GM21576 (cell line): Measurements from ENCODE around the gene CISTR.

ENCODE experiments used
- ATAC-seq: cut with Tn5 transposase; IDR thresholded peaks from one replicate; pipeline ENCODE4 v1.9.1; 2021; ENCODE audit warnings: mild to moderate bottlenecking, moderate library complexity; ENCODE audit not compliant: unreplicated experiment

Gene CISTR

DNA sequence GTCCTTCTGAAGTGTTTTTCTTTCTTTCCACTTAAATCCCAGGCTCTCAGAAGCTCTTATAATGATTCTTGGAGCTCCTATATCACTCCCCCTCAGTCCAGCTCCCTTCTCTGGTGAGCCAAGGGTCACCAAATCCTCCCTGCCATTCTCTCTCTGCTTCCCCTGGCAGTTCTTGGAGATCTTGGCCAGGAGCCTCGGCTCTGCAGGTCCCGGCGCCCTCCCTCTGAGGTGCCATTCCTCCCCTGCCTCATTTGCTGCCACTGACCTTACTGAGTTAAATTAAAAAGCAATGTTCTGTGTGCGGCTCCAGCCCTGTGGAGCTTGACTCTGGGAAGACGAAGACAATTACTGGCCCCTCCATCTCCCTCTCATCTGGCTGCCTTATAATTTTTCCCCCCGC lies 7.0 kb downstream of the CISTR start:
- ATAC-seq = no peak

DNA sequence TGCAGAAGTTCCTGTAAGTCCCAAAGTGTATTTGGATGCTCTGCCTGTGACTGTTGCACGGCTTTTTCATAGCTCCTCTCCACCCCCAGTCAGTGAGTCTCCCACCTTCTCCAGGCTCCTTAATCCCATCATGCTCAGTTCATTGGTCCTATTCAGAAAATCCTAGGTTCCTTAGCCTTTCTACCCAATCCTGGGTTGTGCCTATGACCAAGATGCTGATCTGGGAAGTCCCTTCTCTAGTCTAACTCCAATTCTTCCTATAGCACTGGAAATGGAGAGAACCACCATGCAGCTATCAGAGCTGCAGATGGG lies 7.7 kb downstream of the CISTR start:
- no peak for ATAC-seq

DNA sequence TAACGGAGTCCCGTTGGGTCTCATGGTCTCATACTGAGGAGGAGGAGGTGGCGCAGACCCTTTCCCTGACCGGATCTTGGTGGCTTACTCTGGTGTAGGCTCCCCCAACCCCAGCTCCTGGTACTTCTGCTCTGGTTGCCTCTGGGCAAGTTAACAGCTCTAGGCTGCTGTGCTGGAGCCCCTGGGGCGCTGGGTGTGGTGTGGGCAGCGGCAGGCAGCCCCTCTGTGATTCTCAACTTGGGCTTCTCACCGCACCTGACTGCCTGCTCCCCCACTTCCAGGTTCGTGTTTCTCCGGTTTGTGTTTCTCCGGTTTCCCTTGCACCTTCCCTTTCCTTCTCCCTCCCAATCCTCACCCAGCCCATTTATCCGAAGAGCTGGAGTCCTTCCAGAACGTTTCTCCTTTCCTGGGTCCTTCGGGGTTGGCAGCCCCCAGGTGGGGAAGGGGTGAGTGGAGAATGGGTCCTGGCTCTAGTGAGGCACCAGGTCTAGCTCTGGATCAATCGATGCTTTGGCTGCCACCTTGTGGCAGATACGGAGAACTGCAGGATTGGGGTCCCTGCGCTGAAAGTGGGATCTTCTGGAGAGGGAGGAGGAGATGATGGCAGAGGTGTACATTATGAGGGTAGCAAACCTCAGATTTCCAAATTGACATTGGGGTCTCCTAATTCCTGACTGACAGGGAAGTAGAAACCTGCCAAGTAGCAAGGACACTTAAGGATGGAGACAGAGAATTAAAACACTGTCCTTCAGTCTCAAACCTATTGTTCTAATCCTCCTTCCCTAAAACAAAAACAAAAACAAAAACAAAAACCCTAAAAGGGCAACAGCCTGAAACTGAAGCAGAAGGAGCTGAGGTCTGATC lies 8.3 kb downstream of the CISTR start:
- ATAC-seq = no peak

DNA sequence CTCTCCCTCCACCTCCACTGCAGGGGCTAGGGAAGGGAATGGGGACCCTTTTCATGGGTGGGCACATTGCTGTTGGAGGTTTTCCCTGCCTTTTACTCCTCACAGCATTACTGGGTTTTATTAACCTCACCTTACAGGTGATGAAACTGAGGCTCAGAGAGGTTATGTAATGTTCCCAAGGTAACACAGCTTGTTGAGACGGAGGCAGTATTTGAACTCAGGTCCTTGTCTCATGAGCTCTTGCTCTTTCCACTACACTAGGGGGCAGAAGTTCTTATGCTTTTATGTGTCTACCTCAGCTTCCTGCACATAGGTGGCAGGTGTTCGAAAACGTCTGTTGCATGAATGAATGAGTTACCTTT lies 11.7 kb downstream of the CISTR start:
- ATAC-seq = no peak

DNA sequence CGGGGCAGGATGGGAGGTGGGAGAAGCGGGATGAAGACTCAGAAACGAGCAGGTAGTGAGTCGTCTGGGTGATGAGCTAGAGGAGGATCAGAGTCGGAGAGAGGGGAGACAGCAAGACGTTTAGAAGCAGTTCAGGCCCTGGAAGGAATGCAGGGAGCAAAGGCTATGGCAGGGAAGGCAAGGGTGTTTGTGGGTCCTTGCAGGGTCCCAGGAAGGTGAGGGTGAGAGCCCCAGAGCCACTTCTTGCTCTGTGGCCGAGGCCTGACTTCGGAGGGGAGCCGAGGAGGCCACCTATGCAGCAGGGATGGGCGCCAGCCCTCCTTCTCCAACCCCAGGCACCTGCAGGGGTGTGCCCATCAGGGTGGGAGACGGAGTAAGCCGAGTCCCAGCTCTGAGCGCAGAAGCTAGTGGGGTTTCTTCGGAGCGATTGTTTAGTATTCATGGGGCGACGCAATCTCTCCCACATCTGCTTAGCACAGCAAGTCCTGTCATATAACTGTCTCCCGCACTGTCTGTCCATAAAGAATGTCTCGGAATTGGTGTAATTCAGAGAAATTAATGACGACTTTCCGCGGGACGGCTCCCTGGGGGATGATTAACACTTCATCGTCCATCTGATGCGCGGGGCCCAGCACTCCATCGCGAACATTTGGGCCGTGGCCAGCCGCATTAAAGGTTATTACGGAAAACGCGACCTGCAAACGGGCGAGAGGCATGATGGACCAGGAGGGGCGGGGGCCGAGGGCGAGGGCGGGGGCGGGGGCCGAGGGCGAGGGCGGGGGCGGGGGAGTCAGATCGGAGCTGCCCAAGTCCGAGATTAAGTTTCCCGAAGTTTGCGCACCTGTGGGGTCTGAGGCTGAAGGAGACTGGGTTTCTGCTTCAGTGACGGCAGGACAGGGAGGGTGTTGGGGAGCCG lies 12.3 kb downstream of the CISTR start:
- ATAC-seq = no peak

DNA sequence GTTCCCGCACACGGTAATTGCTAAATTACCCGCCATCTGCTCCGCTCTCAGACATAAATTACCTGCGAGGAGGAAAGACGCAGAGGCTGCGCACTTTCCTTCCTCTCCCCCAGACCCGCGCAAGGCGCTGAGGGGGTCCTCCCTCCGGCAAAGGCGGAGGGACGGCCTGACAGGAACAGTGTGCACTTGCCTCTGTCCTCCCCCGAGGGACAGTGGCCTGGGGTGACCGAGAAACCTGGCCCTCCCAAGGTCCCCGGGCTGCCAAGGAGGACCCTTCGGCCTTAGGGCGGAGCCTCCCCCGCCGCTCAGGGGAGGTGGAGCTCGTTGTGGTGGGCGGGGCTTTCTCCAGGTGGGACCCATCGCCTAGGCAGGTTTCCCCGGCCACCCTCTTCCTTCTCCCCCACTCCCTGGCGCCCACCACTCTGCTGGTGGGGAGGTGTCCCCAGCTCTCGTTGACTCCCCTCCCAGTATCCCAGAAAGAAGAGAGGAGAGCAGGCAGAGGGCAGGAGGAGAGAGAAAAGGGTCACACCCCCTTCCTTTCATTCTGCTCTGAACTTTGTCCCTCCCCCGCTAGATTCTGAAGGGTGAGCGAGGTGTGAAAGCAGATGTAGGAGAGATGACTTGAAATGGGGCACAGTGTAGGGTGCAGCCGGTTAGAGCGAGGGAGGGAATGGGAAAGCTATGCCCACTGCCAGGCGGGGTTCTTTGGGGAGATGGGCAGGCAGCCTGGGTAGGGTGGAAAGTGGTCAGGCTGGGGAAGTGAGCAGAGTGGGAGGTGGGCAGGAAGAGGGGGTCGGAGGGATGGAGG lies 13.2 kb downstream of the CISTR start:
- no peak for ATAC-seq

DNA sequence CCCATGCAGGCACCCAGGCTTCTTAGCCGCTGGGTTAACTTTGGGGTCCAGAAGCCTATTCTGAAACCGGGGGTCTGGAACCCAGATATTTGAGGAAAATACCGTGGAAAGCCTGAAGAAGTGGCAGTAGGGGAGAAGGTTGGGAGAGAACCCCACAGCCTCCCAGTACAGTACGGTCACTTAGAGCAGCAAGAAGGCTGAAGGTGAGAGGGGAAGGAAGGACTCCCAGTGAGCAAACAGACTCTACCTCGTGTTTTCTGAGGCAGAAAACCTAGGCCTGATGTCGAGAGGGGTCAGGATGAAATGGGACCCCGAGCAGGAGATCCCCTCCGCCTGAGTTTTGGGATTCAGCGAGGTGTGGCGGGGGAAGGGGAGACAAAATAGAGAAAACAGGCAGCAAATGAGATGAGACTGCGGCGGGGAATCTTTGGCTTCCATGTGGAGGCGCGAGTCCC lies 13.8 kb downstream of the CISTR start:
- ATAC-seq = no peak

DNA sequence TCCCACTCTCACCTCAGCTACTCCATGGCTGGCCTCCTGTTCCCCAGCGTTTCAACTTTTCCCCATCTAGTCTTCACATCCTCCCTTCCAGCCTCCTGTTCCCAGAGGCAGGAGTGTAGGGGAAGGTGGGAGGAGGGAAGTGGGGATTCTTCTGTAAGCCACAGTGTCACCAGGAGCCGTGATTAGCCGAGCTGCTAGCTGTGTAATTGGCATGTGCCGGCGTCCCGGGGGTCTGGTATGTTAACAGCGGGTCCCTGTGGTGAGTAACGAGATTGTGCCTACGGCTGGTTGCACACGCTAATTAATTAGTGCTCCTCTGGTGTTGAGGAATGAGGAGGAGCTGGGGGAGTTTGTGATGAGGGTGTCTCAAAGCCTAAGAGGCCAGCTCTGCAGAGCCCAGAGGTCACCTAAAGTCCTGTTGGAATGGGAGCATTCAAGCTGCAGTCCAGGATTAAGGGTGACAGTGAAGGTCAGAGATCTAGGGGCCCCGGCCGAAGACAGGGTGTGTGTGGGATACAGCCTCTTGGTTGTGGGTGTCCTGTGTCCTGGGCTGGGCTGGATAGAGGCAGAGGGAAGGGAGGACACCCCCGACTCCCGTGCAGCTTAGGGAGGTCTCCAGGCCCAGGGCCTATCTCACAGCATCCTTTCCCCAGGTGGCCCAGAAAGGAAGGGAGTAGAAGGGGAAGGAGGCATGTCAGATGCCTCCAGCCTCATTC lies 14.5 kb downstream of the CISTR start:
- ATAC-seq = no peak

DNA sequence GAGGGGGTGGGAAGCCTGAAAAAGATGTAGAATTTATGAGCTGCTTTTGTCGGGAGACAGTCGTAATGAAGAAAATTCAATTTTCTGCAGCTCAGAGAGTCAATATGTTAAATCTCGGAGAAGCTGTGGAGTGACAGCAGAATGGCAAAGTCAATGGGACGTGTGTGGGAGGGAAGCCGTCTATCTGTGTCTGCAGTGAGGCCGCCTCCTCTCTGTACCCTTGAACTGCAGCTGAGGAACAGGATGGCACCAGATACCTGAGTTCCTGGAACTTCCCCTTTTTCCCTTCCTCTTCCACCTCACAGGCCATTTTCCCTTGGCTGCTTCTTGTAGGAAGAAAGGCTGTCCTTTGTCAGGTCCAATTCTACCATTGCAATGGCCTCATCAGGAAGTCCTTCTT lies 15.2 kb downstream of the CISTR start:
- no peak for ATAC-seq

DNA sequence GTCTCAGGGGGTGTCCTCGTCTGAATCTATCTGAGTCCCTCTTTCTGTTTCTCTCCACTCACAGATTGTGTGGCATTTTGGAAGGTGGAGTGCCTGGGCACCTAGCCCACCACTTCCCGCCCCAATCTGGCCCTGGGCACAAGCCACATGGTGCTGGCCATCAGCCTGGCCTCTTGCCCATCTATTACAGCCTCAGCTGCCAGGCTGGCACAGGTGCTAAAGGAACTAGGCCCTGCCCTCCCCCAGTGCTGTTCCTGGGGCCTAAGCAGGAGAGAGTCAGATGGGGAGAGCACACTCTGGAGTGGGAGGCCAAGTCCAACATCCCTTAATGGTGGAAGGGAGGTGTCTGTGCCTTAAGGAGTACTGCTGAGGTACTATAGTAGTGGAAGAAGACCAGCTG lies 16.2 kb downstream of the CISTR start:
- ATAC-seq = no peak

DNA sequence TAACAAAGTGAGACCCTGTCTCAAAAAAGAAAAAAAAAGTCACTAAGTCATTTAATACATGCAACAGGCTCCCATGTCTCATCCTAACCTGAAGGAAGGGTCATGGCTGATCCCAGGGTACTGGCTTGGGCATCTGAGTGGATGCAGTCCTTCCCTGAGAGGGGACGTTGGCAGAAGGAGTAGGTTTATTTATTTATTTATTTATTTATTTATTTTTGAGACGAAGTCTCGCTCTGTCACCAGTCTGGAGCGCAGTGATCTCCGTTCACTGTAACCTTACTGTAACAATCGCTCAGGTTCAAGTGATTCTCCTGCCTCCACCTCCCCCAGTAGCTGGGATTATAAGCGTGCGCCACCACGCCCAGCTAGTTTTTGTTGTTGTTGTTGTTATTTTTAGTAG lies 17.4 kb downstream of the CISTR start:
- ATAC-seq = no peak

DNA sequence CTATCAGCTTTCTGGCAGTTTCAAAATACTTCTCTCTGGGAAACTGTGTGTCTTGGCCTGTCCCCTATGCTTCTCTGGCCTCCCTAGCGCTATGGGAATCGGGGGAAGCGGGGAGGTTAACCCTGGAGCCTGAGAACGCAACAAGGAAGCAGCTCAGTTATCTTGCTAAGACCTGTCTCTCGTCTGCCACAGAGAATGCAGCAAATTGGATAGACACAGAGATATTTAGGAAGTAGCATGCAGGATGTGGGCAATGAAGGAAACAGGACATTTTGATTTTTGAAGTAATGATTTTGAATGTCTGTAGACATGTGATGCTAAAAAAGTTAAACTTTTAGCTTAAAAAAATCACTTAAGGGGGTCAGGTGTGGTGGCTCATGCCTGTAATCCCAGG lies 18.0 kb downstream of the CISTR start:
- no peak for ATAC-seq

DNA sequence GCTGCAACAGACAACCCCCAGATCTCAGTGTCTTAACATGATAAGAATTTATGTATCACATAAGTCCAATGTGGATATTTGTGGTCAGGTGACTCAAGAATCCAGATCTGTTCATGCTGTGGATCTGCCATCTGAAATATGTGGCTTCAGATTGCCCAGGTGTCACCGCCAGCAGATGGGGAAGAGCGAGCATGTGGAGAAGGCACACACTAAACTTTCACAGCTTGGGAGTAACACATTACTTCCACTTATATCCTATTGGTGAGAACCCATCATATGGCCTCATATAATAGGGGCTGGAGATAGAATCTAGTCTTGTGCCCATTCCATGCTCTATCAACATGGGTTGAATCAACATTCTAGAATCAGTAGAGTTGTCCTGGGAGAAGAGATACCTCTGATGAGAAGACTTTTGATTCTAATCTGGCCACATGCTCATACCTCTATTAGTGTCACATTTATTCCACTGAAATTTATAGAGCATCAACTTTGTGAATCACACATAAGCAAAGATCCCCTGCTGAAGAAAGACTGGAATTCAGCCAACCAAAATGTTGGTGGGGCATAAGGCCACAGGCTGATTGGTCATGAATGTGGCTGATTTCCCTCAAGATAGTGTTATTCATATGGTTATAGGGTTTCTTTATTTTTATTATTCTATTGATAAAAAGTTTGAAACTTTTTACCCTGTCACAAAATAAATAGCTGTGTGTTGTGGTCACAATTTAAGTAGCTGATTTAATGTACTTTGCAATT lies 18.6 kb downstream of the CISTR start:
- no peak for ATAC-seq

DNA sequence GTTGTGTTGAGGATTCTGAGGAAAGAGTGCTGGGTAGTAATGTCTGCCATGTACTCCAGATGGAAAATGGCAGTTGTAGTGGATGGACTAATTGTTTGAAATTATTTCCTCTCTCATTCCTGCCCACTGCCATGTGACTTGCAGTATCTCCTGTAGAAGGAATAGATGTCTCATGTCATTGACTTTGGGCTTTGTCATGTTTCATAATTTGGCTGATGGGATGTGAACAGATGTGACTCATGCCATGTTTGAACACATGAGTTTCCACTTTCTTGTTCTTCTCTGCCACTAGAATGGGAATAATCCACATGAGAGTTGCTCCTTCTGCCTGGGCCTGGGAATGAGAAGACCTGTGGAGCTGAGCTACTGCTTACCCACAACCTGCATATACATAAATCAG lies 22.1 kb downstream of the CISTR start:
- no peak for ATAC-seq

DNA sequence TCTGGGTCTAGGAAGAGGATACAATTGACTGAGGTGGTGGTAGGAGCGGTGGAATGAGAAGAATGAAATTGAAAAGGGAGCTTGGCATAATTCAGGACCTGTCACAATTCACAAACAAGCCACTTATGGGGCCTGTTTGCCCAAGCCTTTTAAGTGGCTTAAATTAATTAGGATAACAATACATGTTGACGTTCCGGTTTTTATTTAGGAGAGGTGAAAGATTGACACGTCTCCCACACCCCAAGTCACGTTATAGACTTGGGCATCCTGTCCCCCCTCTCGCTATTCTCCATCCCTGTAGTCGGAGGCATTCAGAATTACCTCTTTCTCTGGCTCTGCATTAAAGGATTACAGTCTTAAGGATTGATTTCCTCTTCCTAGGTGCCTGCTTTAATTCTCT lies 23.6 kb downstream of the CISTR start:
- no peak for ATAC-seq

DNA sequence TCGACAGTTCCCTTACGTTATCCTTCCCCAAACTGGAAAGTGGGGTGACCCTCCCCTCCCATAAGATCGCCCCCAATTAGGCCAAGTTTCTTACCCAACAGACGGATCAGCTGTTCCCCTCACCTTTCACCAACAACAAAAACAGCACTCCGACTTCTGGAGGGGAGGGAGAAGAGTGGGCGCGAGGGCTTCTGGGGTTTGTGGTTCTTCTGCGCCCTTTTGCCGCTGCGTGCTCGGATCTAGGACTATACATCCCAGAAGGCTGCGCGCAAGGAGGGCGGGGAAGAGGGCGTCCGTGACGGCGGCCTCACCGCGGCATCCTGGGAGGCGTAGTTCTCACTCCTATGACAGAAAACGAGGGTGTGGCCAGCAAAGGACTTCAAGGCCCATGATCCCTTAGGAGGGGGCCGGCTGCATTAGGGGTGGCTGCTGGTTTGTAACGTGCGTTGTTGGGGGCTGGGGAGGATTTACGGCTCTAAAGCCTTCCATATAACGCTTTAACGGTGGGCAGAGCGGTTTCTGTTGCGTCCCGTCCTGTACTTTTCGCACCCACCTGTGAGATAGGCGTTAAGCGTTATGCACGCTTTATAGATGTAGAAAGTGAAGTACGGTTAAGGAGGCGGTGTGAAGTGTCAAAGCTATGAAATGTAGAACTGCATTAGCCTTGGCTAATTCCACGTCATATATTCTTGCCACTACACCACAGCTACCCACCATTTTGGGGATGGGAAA lies 24.3 kb downstream of the CISTR start, which contains the start of gene CALCOCO1:
TSS of gene CALCOCO1 (minus strand) at position 143 of the 732 bp plus-strand sequence. CDS start 2,210 bp downstream, outside the sequence.
- peak; percentile 98 for ATAC-seq

DNA sequence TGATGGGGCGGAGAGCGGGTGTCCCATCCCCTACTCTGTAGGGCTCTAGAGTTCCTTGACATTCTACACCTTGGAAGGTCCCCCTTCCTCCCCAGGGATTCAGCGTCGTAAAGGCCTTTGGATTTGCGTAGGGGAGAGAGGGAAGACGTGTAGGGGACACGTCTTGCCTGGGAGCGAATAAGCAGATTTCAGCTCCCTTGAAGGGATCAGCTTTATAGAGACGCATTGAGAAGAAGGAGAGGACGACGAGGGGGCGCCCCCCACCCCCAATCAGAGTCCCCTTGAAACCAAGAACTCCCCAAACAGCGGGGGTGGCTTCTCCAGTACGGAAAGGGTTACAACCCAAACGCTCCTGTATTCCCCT lies 24.9 kb downstream of the CISTR start:
- no peak for ATAC-seq

DNA sequence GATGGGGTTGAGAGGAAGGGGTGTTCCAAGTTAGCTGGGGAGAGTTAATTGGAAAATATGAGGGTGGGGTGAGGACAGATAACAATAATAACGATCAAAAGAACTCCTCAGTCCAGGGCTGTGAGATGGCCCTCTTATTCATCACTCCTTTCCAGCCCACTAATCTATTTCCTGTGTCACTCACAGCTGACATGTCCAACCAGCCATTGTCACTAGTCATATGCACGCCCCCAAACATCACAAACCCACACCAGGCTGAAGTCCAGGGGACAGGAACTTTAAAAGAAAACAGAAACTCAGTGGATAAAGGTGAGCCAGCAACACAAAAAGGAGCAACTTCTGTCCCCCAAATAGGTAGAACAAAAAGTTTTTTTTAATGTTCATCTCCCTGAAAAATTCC lies 25.4 kb downstream of the CISTR start:
- ATAC-seq = no peak

DNA sequence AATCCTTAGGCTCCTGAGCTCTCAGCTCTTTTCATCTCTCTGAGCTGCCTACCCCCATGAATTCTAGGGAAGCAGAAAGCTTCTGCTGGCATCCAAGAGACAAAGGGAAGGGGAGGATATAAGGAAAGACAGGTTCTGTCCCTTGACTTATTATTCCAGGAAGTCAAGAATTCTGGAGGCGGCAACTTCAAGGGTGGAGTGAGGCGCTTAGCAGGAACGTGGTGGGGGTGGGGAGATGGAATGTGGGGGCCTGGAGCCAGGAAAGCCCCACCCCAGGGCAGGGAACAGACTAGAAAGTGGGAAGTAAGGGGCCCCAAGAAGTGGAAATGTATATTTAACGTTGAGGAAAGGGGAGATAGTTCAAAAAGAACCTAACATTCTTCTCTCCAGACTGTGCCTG lies 26.0 kb downstream of the CISTR start:
- no peak for ATAC-seq
